Right atrium auricular region (tissue), 2 donors: ENCODE measurements around the gene SHMT2. TPM values are rescaled to one million over a fixed set of nuclear protein-coding genes. Genes with fewer than 3 reads are reported as not detected.

Source experiments
- DNase-seq: peaks from one replicate; pipeline ENCODE4 v3.0.0-alpha.2; 2019; ENCODE audit warnings: low spot score
- H3K27ac ChIP-seq, 2 donors: fragments of 200-600 bp; sonication (generic); 1 replicate in 1 of 2; 2 replicates in 1 of 2; pipeline ENCODE4 v1.5.1; 2016 to 2019
- H3K27me3 ChIP-seq, 2 donors: fragments of 200-600 bp; sonication (generic); one replicate each; pipeline versions ENCODE4 v1.5.1 to v1.6.0; 2017 to 2019
- H3K36me3 ChIP-seq: fragments of 200-600 bp; sonication (generic); one replicate; pipeline ENCODE4 v1.5.1; 2016
- H3K4me1 ChIP-seq, 2 donors: fragments of 200-600 bp; sonication (generic); one replicate each; pipeline versions ENCODE4 v1.5.1 to v1.6.0; 2017 to 2019
- H3K4me3 ChIP-seq, 2 donors: fragments of 200-600 bp; sonication (generic); 1 replicate in 1 of 2; 2 replicates in 1 of 2; pipeline ENCODE4 v1.5.1; 2017 to 2019; ENCODE audit warnings: mild to moderate bottlenecking in 1 of 2, moderate library complexity in 1 of 2
- H3K9me3 ChIP-seq, 2 donors: fragments of 200-600 bp; sonication (generic); one replicate each; pipeline ENCODE4 v1.5.1; 2019
- total RNA-seq, 2 donors: library from RNA; depleted of rRNA; stranded (reverse); fragments of >200 nt; gene quantifications; one replicate each; pipeline ENCODE4 v1.1.0, GENCODE V29; 2016
- TF ChIP-seq, protein P1 (sequence below), 2 donors: fragments of 200-600 bp; sonication (generic); IDR thresholded peaks; one replicate each; pipeline ENCODE4 v1.5.1; 2019; ENCODE audit warnings: antibody characterized with exemption in 2 of 2

The SHMT2 gene
- total RNA-seq, 2 donors from 2014 or later = 16.6 to 33.0 TPM

DNA sequence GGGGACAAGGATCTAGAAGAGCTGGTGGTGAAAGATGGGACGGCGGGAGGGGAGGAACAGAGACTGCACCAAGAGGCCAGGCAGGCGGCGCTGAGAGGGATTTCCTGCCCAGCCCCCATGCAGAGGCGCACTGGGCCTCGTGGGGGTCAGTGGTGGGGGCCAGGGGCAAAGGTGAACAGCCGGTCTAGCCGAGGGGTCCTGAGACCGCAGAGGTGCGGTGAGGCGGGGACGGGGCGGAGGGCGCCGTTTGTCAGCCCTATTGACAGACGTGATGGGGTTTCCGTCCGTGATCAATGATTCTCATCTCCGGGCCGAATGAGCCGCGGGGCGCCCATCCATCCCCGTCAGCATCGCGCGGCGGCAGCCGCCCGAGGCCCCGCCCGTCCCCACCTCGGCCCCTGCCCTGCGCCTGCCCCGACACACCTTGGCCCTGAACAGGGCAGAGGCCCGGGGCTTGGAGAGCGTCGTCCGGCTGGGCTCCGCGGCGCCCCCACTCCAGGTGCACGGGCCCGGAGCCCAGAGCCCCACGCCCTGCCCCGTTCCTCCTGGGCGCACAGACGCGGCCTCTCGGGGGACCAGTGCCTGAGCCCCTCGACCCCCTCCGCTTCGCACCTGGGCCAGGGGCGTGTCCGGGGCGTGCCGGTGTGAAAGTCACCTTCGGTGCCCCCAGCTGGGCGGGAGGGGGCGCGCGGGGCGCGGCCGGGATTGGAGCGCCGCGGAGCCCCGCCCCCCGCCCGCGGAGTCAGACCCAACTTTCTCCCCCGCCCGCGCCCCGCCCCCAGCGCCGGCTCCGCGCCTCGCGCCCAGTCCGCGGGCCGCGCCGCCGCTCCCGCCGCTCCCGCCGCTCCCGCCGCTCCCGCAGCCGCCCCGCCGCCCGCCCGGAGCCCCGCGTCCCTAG is 13.2 kb upstream of the SHMT2 start, which contains the start of gene NXPH4:
Gene NXPH4 (plus strand): TSS at position 781 of the 898 bp plus-strand sequence. CDS start 176 bp downstream, outside the sequence.
- DNase-seq = no peak
- Histone ChIP-seq H3K27ac (no peak within 1 kb of the TSS), H3K4me1 (peaks cover 0 to 47% of the 10 kb centered on the region in 2 donors), H3K9me3 (no peaks in the 10 kb centered on the region), H3K36me3 (peaks cover 6% of the 10 kb centered on the region), H3K4me3 (peak within 1 kb of the TSS; percentile 37 to 55), H3K27me3 (peaks cover 8 to 20% of the 10 kb centered on the region in 2 donors)
- TF ChIP-seq, protein P1, sequence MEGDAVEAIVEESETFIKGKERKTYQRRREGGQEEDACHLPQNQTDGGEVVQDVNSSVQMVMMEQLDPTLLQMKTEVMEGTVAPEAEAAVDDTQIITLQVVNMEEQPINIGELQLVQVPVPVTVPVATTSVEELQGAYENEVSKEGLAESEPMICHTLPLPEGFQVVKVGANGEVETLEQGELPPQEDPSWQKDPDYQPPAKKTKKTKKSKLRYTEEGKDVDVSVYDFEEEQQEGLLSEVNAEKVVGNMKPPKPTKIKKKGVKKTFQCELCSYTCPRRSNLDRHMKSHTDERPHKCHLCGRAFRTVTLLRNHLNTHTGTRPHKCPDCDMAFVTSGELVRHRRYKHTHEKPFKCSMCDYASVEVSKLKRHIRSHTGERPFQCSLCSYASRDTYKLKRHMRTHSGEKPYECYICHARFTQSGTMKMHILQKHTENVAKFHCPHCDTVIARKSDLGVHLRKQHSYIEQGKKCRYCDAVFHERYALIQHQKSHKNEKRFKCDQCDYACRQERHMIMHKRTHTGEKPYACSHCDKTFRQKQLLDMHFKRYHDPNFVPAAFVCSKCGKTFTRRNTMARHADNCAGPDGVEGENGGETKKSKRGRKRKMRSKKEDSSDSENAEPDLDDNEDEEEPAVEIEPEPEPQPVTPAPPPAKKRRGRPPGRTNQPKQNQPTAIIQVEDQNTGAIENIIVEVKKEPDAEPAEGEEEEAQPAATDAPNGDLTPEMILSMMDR (IDR thresholded peaks at IDR 0.05) = no peak

DNA sequence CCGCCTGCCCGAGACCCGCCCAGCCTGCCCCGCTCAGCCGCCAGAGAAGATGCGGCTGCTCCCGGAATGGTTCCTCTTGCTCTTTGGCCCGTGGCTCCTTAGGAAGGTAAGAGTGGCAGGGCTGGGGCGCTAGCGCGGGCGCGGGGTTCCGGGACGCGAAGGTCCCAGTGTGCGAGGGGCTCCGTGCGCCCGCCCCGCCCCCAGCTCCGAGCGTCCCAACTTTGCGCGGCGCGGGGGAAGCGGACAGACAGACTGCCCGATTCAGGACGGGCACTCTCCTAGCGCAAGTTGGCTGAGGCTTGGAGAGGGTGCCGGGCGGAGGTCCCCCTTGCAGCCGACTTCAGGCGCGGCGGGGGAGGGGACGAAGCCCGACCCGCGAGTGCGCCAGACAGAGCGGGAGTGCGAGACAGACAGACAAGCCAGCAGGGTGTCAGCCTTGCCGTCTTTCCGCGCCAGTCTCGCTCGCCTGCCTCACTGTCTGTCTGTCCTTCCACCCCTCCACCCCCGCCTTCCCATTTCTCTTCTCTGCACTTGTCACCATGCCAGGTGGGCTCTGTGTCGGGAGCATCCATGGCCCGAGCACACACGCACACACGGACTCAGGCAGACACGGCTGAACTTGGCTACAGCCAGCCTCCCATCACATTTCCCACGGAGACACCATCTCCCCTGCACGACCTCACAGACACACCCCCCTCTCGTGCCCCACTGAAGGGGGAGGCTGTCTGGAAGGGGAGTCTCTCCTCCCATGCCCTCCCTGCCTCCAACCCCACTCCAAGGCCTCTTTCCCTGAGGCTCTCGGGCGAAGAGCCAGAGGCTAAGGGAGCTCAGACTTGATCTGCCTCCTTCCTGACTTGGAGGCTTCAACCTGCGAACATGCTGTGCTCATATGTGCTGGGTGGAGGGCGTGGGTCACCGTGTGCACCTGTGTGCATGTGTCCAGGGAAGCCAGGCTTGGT is 12.3 kb upstream of the SHMT2 start:
- Histone ChIP-seq H3K36me3 (peaks cover 2% of the 10 kb centered on the region), H3K9me3 (no peaks in the 10 kb centered on the region), H3K27ac (no peak overlapping the region), H3K27me3 (peaks cover 9 to 26% of the 10 kb centered on the region in 2 donors), H3K4me1 (peaks cover 0 to 47% of the 10 kb centered on the region in 2 donors), H3K4me3 (peak overlapping the region; percentile 25 to 55)
- DNase-seq = no peak
- TF ChIP-seq, protein P1 (IDR thresholded peaks at IDR 0.05) = no peak

DNA sequence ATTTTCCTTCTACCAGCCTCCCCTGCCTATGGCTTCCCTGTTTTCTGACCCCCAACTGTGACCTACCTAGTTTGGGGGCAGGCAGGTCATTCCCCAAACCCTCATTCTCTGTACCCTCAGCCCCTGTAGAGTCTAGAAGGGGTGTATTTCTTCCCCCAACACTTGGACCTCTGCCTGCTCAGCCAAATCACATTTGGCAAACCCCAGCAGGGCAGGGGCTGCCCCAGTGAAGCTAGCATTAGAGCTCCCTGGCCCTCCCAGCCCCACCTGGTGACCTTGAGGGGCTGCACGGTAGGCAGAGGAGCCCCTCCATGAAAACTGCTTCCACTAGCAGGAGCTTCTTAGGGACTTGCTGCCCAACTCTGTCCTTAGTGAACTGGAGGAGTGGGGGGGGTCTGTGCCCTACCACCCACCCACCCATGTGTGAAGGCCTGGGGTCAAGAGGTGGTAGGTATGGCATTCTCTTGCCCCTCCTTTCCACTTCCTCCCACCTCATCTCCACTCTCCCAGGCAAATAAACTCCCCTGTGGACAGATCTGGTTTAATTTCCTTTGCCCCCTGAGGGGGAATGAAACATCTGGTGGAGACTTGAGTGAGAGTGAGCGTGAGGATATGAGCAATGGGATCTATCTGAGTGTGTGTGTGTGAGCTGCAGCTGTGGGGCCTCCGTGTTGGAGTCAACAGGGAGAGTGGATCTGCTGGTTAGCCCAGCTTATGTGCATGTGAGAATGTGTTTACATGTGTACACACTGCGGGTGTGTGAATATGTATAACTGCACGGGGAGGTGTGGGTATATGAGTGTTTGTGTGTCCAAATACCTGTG is 11.3 kb upstream of the SHMT2 start:
- H3K9me3 ChIP-seq = no peaks in the 10 kb centered on the region
- no peak overlapping the region for H3K27ac ChIP-seq
- TF ChIP-seq, protein P1 (IDR thresholded peaks at IDR 0.05) = no peak
- no peaks in the 10 kb centered on the region for H3K36me3 ChIP-seq
- no peak overlapping the region for H3K4me3 ChIP-seq
- DNase-seq = no peak
- H3K27me3 ChIP-seq = peaks cover 17 to 26% of the 10 kb centered on the region in 2 donors
- peaks cover 0 to 39% of the 10 kb centered on the region in 2 donors for H3K4me1 ChIP-seq

DNA sequence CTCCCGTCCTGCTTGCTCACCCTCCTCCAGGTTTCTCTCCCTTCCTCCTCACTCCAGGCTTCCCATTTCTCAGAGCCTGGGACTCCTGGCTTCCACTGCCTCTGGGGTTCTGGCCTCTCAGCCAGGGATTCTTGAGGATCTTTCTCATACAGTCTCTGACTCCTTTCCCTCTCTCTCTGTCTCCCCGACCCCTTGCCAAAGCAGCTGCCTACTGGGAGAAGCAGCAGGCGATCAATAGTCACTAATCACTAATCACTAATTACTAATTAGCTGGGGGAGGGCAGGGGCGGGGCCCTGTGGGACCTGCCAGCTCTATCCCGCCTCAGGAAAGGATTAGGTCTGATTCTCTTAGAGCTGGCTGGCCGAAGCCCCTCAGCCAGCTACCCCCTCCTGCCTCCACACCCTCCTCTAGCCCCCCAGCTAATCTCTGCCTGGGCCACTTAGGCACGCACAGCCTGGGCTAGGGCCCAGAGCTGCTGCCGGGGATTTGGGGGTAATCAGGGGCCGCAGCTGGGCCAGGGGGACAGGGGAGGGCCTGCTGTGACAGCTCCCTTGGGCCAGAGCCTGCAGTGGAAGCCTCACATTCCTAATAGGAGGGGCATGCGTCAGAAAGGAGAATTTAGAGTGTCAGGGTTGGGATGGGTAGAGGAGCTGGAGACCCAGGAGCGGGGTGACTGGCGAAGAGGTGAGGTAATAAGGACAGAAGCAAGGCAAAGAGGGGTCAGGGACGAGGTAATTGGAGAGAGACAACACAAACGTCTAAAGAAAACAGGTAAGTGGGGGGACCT is 10.1 kb upstream of the SHMT2 start:
- peaks cover 26 to 28% of the 10 kb centered on the region in 2 donors for H3K27me3 ChIP-seq
- TF ChIP-seq, protein P1 (IDR thresholded peaks at IDR 0.05) = no peak
- peaks cover 0 to 28% of the 10 kb centered on the region in 2 donors for H3K4me1 ChIP-seq
- H3K27ac ChIP-seq = no peak overlapping the region
- H3K4me3 ChIP-seq = no peak overlapping the region
- H3K9me3 ChIP-seq = no peaks in the 10 kb centered on the region
- no peak for DNase-seq
- H3K36me3 ChIP-seq = no peaks in the 10 kb centered on the region
